Measurements from ENCODE around the gene REXO4.
"Not testable (repeated sequence)": the region's sequence is repeated elsewhere in the genome, so short reads cannot be mapped to it uniquely, and the experiment has no call there.

The REXO4 gene

DNA sequence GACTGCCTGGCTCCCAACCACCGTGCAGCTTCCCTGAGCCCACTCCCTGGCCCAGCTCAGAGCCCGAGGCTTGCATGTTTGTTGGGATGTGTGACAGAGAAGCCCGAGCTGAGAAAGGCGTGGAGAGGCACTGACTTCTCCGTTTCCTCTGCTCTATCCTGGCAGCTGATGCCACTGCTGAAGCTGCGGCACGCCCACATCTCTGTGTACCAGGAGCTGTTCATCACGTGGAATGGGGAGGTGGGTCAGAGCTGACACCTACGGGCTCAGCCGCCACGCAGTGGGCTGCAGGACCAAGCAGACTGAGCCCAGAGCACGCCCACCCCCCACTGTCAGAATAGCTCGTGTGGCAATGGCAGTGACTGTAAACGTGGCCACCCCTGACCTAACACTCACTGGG lies 32.4 kb downstream of the REXO4 start:
- DNase-seq: no peak

DNA sequence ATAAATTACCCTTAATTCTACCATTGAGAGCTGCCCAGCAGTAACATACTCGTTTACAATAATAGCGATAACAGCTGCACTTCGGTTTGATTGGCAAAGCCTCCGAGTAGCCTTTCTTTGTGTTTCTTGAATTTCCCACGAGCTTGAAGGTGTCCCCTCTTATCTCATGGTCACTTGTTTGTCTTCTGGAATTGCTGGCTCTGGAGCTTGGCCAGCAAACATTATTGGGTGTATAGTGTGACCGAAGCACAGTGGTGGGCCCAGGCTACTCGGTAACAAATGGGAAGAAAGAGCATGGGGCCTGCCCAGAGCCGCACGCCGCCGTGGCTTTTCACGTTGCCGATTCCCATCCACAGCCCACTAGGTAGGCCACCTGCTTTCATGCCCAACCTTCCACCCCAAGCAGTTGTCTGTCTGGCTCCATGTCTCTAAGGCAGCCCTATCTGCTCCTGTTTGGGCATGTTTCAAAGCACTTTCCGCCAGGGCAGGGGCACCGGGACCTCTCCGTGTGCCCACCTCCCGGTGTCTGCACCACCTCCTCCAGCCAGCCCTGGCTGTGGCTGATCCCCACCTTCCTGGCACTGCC lies 33.0 kb downstream of the REXO4 start:
- no peak for DNase-seq

DNA sequence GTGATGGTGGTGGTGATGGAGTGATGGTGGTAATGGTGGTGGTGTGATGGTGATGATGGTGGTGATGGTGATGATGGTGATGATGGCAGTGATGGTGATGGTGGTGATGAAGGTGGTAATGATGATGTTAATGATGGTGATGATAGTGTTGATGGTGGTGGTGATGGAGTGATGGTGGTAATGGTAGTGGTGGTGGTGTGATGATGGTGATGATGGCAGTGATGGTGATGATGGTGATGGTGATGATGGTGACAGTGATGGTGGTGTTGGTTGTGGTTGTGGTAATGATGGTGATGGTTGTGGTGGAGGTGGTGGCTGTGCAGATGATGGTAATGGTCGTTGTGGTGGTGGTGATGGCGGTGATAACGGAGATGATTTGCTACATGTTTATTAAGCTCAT lies 34.4 kb downstream of the REXO4 start:
- DNase-seq: no peak

DNA sequence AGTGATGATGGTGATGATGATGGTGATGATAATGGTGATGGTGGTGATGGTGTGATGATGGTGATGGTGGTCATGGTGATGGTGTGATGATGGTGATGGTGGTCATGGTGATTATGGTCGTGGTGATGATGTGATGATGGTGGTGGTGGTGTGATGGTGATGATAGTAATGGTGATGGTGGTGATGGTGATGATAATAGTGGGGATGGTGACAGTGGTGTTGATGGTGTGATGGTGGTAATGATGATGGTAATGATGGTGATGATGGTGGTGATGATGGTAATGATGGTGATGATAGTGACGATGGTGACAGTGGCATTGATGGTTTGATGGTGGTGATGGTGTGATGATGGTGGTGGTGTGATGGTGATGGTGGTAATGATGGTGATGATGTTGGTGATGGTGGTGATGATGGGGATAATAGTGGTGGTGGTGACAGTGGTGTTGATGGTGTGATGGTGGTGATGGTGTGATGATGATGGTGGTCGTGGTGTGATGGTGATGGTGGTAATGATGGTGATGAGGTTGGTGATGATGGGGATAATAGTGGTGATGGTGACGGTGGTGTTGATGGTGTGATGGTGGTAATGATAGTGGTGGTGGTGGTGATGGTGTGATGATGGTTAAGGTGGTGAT lies 35.2 kb downstream of the REXO4 start:
- no peak for DNase-seq

DNA sequence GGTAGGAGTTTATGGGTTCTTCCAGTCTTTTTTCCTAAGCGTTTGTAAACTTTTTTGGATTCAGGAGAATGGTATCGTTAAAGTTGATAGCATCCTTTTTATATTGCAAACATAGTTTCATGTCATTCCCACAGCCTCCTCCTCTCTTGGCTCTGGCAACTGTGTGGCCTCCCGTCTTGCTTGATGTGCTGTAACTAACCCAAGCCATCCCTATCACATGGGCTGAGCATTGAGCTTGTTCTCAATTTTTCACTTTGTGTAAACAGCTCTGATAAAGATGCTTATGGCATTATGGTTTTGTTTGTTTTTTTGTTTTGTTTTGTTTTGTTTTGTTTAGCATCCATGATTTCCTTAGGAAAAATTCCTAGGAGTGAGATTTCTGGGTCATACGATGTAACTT lies 37.1 kb downstream of the REXO4 start:
- no peak for DNase-seq

DNA sequence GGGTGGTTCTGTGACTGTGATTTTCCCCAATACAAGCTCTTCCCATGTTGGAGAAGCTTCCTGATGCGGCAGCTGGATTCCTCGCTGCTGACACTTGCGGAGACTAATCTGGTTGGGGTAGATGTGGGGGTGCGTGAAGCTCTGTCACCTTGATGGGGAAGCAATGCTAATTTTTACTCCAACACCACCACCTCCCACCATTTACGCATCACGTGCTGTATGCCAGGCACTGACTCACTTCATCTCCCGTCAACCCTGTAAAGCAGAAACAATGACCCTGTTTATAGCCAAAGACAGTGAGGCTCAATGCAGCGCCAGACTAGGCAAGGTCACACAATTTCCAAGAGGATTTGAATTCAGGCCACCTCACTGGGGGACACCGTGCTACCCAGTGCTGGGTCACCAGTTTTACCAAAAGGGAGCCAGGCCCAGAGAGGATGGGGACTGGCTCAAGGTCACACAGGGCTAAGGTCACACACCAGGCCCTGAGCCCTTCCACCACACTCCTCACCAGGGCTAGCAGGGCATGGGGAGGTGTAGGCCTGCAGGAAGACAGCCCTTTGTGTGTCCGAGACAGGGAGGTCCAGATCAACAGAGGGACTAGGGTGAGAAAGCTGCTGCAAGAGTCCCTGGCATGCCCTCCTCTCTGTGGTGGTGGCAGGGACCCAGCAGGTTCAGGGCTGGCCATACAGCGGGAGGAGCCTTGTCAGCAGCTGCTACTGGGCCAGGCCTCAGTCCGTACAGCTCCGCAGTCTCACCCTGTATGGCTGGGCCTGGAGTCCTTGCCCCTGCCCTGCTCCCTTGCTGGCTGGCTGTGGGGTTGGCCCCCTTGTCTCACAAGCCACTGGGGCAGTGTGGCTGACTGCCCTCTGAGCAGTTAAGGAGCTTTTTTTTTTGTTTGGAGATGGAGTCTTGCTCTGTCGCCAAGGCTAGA lies 38.4 kb downstream of the REXO4 start:
- no peak for DNase-seq

DNA sequence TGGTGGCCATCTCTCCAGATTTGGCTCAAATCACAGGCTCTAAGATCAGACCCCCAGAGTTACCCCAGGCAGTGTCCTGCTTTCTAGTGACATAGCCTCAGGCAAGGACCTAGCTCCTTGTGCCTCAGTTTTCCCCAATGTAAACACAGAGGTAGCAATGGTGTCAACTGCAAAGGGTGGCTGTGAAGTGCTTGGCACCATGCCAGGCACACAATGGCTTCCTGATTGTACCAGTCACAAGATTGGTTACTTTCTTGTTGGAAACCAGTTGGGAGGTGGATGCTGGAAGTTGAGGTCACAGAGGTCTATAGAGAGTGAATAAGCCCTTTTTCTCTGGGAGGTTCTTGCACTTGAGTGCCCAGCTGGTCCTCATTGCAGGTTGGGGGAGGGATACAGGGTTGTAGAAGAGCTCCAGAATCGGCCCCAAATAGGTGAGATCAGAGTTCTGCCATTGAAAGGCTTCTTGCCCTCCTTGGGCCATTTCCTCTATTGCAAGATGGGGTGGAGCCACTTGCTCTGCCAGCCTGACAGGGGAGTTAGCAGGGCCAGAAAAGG lies 39.3 kb downstream of the REXO4 start:
- no peak for DNase-seq

DNA sequence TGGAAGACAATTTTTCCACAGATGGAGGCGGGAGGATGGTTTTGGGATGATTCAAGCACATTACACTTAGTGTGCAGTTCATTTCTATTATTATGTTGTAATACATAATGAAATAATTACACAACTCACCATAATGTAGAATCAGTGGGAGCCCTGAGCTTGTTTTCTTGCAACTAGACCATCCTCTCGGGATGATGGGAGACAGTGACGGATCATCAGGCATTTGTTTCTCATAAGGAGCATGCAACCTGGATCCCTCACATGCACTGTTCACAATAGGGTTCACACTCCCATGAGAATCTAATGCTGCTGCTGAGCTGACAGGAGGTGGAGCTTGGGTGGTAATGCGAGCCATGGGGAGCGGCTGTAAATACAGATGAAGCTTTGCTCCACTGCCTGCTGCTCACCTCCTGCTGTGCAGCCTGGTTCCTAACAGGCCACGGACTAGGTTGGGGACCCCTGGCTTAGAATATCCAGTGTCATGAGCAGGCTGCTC lies 40.0 kb downstream of the REXO4 start:
- DNase-seq: no peak

DNA sequence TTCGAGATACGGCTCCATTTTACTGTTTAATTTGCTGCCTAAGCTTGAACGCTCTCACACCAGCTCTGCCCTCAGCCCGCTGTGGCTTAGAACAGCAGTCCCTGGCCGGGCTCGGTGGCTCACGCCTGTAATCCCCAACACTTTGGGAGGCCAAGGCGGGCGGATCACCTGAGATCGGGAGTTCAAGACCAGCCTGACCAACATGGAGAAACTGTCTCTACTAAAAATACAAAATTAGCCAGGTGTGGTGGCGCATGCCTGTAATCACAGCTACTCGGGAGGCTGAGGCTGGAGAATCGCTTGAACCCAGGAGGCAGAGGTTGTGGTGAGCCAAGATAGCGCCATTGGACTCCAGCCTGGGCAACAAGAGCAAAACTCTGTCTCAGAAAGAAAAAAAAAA lies 40.5 kb downstream of the REXO4 start:
- DNase-seq: not testable (repeated sequence)

DNA sequence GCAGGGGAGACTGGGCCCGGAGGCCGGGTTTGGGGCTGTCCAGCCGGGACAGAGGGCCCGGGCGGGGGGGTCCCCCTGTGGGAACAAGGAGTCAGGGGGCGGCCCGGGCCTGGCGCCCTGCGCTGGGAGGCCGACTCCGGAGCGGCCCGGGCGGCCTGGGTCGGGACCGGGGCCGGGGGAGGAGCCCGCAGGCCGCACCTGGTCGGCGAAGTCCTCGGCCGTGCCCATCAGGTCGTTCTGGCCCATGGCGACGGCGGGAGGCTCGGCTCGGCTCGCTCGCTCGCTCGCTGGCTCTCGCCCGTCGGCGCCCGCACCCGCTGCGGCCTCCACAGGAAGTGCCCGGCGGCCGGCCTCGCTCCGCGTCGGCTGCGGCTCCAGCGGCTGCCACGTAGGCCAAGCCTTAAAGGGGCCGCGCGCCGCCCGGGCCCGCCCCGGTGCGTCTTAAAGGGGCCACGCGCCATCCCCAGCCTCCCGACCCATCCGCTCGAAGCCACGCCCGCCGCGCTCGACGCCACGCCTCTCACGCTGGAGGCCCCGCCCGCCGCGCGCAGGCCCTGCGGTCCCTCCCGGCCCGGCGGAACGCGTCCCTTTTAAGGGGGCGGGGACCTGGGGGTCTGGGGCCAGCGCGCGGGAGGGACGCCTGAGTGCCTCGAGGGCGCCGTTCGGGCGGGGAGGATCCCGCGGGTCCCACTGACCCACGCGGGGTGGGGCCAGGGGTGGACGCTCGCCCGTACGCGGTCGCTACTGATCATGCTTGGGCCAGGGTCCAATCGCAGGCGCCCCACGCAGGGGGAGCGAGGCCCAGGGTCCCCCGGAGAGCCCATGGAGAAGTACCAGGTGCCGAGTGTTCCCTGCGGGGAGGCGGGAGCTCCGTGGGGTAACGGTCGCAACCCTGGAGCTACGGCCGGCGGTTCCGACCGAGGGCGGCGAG lies 41.8 kb downstream of the REXO4 start, which contains the start of the genes STKLD1 and SURF4:
Gene STKLD1 (plus strand): TSS at position 643 of the 931 bp plus-strand sequence. CDS start 108 bp downstream, at position 751.
Gene SURF4 (minus strand): TSS at position 337 of the 931 bp plus-strand sequence. CDS start 91 bp downstream, at position 246.
- no peak for DNase-seq

DNA sequence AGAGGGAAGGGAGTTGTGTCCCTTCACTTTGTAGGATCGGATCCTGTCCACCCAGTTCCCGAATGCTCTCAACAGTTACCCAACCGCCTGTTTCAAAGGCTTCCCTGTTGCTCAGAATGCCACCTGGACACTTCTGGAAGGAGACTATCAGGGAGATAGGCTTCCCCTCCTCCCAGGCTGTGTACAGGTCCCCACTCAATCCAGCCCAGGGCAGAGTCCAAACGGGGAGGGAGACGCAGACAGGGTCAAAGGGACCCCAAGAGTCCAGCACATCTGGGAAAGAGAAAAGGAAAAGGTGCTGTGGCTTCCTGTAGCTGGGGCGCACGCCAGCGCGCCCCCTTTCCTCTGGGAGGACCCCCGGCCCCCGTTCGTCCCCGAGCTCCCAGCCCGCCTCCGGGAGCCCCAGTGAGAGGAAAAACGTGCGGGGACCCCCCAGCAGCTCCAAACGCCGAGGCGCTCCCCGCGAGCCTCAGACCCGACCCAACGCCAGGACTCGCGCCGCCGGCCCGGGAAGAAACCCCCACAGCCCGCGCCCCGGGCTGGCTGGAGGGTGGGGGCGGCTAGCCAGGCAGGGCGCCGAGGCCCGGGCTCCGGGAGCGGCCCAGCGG lies 42.6 kb downstream of the REXO4 start:
- DNase-seq: no peak

DNA sequence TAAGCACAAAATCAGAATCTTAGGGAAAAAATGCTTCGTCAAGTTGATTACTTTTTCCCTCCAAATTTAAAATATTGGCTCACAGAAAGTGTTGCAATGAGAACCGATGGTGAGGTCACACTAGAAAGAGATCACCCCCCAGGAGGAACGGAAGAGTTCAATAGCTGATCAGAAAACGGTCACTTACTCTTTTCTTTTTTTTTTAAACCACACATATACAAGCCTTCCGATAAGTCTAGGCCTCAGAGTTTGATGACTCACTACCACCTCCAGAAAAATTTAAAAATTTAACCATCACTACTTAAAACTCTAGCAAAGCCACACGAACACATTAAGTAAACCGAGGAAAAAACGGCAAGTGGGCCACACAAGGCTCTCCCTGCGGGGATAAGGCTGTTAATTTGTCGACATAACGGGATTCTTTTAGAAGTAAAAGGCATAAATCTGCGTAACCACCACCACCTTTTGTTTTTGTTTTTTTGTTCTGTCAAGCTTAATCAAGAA lies 43.1 kb downstream of the REXO4 start:
- no peak for DNase-seq

DNA sequence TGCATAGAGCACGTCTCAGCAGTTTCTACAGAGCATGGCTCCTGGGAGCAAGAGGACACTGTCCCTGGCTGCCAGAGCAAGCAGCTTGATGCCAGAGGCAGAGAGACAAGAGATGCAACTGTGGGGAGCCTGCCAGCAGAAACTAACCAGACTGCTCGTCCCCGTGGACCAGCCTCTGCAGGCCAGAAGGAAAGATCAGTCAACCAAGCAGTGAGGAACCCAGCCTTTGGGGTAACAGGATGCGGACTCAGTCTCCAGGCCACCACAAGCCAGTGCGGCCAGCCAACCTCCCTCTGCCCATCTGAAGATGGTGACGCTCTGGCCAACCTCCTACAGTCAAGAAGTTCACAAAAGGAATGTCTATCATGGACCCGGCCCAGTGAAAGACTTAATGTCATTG lies 45.7 kb downstream of the REXO4 start:
- DNase-seq: no peak

DNA sequence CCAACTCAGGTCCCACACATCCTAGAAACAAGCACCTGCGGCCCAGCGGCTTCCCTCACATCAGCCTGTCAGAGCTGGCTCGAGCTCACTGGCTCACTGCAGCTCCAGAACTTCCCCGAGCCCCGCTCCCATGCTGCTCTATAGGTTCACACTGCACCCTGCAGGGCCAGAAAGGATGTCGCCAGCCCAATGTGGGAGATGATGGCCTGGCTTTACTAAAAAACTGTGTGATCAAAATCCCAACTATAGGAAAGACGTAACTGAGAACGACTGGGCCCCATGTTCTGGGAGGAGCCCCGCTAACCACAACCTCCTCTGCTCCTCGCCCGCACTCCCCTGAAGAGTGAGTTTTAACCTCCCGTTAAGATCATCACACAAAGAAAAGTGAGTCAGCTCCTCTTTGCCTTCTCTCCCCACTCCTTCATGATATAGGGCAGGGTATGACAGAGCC lies 46.5 kb downstream of the REXO4 start:
- no peak for DNase-seq

DNA sequence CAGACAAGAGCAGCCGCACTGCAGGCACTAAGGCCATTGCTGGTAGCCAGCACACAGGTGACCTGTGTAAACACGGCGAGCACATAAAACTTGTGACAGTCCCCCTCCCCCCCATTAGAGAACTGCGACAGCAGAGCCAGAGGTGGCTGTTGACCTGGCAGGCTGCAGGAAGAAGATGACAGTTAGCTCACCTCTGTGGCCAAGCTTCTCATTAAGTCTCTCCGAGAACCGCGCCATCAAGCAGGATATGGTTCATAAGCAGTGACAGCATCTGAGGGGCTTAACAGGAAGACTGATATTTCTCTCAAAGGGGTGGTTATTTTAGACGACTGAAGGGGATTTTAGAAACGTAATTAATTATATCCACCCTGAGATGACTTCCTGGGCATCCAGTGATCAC lies 47.1 kb downstream of the REXO4 start:
- no peak for DNase-seq

DNA sequence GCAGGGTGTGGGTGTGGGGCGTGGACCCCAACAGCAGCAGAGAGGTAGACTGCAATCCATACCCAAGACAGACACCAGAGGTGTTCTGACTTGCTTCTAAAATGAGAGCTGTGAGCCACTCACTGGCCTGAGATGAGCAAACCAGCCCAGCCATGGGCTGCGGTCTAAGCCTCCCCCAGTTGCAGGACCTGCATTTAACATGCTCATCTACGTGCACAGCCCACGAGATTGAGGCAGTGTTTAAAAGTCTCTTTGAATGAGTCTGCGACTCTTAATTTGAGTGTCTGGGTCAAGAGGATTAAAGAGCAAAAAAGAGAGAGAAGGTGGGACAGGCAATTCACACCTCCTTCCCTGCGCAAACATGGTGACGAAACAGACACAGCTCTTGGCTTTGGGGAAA lies 47.9 kb downstream of the REXO4 start:
- DNase-seq: no peak

DNA sequence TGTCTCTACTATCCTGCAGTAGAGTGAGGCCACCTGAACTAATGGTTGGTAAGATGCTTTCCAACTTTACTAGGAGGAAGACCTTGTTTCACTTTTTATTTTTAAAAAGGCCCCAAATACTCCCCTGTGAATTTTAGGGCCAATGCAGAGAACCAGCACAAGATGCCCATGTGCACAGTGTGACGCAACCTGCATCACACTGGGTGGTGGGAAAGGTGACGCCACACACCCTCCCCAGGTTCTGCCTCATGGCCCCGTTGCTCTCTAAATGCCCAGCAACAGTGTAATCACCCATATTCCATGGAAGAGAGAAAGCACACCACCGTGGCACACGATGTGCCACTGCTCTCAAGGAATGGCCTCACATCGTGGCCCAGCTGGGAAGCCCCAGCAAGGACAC lies 48.4 kb downstream of the REXO4 start:
- no peak for DNase-seq

DNA sequence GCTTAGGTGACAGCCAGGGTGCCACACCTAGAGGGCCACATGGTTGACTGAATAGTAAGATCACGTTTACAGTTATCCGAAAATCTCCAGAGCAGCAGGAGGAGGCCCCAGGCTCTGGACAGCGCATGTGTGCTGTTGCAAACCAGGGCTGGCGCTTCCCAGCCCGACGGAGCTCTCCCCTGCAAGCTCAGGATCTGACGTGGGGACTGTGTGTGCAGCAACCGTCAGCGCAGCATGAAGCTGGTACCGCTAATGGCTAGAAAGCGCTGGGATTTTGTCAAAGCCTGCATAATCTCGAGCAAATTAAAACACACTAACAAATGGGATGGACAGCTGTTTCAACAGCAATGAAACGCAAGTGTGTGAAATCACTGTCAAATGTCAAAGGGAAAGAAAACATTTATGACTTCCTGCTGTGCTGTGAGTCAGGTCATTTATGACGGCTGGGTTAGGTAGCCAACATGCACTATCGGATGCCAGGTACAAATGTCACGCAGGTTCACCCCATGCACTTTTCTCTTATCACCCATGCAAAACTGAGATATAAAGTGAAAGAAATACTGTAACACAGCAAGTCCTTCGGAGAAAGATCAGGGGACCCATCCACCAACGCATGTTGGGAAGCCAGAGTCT lies 49.4 kb downstream of the REXO4 start:
- no peak for DNase-seq

DNA sequence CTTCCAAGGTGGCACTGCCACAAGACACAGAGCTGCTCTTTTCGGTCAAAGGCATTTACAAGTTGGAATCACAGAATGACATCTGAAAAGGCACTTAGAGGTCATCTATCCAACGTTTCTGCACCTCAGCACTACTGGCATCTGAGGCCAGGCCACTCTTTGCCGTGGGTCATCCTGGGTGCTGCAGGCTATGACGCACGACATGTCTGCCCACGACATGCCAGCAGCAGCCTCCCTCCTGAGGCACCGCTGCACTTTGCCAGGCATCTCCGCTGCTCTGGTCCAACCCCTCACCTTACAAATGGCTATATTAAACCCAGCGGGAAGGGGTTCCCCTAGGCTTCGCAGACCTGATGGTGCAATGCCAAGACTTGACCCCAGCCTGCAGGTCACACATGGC lies 50.0 kb downstream of the REXO4 start:
- DNase-seq: no peak

DNA sequence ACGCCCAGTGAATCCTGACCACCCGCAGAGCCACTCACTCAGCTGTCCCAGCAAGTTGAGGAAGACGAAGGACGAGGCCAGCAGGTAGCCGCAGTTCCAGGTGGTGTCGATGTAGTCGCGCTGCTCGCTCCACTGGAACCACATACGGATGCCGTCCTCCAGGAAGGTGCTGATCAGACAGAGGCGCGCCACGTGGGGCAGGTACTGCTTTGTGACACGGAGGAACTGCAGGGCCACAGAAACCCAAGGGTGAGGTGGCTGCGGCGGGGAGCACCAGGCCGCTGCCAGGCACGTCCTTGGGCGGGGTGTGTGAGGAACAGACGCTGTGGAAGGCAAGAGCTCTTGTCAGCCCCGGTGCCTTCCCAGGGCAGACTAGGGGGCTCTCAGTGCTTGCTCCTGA lies 50.6 kb downstream of the REXO4 start:
- DNase-seq: no peak

DNA sequence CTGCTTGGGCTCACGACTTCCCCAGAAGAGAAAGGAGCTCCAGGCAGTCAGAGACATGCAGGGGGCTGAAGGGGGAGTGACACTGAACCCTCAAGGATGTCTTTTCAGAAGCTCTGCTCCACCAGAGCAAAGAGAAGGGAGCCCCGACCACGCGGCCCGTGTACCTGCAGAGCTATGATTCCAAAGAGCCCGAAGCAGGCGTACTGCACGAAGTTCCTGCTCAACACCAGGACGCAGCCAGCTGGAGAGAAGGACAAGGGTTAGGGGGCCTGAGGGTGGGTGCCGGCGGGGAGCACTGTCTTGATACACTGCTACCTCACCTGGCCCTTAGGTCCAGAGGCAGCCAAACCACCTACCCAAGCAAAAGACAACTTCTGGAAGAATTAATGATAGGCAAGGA lies 51.4 kb downstream of the REXO4 start:
- no peak for DNase-seq

Data from cortex of kidney (tissue), 1 donor.